RKO (cell line): ENCODE results near the gene OR9Q1.
"Not testable (repeated sequence)": the region's sequence is repeated elsewhere in the genome, so short reads cannot be mapped to it uniquely, and the experiment has no call there.

ENCODE experiments used
- DNase-seq: peaks from one replicate; pipeline ENCODE4 v3.0.0-alpha.2; 2016; ENCODE audit warnings: low spot score

OR9Q1 gene

DNA sequence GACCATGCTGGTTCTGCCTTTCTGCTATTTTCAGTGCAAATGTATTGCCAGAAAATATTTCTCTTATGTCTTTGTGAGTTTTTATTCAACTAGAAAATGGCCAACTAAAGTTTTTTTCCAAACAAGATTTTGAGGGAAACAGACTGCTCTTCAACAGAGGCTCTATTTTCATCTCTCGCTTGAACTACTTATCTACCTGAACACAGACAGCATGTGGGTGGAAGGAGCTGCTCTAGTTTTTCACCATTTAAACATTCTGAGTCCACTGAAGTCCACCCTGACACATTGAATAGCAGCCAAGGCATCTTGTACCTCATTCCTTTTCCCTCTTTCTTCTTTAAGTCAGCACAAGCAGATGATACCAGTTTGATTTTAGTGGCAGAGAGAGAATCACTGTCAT is 111.5 kb downstream of the OR9Q1 start:
- no peak for DNase-seq

DNA sequence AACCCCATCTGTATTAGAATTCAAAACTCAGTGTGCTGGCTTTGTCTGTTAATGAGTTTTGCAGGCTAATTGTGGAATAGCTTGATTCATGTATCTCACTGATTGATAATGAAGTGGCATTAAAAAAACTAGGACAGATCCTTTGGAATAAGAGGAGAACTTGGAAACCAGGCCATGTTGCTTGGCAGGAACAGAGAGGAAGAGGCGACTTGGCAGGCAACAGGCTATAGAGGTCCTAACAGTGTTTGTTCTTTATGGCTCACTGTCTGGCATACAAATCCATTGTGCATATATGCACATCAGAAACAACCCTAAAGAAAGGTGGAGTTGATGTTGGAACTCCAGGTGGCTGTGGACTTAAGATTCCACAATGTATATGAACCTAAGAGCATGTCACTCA is 119.1 kb downstream of the OR9Q1 start:
- DNase-seq = no peak

GRCh38 chr11:58152781-58153180 is 129.1 kb downstream of the OR9Q1 start:
- no peak for DNase-seq

DNA sequence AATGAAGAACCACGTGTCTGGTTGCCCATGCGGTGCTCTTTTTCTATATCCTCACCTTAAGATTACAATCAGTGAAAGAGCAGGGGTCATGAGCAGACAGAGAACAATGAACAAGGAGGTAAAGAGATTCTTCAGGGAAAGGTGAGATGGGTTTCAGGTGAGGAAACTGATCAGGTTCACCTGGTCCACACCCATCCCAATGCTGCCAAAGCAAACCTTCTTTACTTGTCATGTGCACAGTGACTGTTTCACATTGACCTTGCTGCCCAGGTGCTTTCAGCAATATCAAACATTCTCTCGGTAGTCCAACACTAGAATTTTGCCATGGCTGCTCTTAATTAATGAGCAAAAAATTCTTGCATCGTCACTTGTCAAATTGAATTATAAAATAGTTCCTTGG is 140.7 kb downstream of the OR9Q1 start:
- DNase-seq = no peak

GRCh38 chr11:58164990-58165389 is 141.3 kb downstream of the OR9Q1 start:
- DNase-seq = no peak

DNA sequence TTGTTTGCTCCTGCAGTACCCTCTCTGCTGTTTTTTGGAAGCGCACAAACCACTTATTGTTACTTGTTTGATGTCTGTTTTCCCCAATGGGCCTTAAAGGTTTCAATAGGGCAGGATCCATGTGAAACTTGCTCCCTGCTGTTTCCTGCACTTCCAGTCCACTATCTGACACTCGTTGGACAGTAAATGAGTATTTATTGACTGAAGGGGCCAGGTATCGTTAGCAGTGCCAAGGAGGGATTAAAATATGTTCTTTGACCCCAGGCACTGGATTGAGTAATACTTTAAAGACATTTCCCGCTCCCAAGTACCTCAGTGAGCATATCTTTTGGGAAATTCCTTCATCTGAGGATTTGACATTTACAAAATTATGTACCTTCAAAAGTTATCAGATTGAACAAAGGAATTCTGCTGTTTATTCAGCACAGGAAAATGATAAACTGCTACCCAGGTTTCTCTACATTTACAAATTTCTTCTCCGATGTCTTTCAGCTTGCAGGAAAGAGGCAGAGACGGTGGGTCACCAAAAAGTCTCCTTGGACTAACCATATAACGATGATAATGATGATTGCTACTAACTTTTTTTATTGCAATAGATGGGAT is 141.9 kb downstream of the OR9Q1 start:
- no peak for DNase-seq

GRCh38 chr11:58177409-58178054 is 153.9 kb downstream of the OR9Q1 start:
- DNase-seq = no peak

GRCh38 chr11:58178444-58178843 is 154.8 kb downstream of the OR9Q1 start:
- DNase-seq = no peak

DNA sequence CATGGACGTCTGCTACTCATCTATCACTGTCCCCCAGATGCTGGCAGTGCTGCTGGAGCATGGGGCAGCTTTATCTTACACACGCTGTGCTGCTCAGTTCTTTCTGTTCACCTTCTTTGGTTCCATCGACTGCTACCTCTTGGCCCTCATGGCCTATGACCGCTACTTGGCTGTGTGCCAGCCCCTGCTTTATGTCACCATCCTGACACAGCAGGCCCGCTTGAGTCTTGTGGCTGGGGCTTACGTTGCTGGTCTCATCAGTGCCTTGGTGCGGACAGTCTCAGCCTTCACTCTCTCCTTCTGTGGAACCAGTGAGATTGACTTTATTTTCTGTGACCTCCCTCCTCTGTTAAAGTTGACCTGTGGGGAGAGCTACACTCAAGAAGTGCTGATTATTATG is 156.0 kb downstream of the OR9Q1 start:
- DNase-seq = no peak

DNA sequence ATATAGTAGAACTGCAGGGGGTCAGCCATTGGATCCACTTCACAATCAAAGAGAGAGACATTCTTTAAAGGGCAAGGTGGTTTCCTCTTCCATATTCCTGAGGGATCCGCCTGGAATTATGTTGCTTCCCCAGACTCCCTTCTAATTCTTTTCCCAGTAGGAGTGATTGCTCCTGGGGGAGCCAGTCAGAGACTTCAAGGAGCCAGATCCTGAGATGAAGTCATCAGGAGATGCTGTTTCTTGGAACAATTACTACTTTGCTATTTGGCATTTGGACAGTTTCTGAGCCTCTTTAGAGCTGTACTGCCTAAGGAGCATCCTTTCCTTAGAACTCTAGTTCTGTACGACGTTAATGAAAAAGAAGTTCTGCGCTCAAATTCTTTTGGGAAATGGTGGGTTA is 163.3 kb downstream of the OR9Q1 start:
- DNase-seq = no peak

DNA sequence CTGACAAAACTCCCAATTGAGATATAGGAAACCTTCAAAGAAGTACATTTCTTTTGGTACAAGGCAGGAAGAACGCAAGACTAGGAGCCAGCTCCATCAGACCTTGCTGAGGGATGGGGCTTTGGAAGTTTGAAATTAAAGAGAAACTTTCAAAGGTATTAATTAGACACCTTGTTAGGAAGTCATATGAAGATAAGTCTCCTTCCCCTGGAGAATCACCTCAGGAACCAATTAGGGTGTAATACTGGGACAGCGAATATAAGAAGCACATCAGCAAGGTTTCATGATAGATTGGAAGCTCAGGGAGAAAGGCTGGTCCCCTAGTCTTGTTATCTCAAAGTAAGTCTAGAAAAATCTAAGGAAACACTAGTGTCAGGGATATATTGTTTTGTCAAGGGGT is 165.1 kb downstream of the OR9Q1 start, which contains the start of gene OR9Q2:
OR9Q2 (plus strand) TSS at position 301 of the 400 bp plus-strand sequence. CDS start 1,421 bp downstream, outside the sequence.
- DNase-seq = no peak

- no peak for DNase-seq
Measured at GRCh38 chr11:58192229-58192628, 168.5 kb downstream of the OR9Q1 start.

DNA sequence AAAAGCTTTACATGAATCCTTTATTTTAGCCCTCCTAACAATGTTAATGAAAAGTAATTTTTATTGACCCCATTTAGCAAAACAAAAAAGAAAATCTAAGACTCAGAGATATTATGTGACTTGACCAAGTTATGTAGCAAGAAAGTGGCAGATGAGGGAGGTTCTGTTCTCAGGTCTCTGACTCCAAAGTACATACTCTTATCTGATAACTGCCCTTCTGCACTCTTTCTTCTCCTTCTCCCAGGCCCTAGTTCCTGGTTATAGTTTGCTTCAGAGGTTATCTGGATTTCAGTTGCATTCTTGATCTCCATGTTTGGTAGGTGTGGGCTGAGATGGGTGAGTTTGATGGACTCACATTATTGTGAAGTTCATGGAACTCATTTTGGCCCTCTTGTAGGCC is 169.7 kb downstream of the OR9Q1 start:
- no peak for DNase-seq

DNA sequence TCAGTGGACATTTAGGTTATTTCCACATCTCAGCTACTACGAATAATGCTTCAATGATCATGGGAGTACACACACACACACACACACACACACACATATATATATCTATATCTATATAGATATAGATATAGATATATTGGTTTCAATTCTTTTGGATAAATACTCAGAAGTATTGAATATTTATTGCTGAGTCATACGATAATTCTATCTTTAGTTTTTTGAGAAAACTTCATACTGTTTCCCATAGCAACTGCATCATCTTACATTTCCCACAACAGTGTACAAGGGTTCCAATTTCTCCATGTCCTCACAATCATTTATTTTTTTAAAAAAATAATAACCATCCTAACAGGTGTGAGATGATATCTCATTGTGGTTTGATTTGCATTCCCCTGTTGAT is 172.3 kb downstream of the OR9Q1 start:
- DNase-seq = no peak

- no peak for DNase-seq
Measured at GRCh38 chr11:58199271-58199670, 175.6 kb downstream of the OR9Q1 start.

DNA sequence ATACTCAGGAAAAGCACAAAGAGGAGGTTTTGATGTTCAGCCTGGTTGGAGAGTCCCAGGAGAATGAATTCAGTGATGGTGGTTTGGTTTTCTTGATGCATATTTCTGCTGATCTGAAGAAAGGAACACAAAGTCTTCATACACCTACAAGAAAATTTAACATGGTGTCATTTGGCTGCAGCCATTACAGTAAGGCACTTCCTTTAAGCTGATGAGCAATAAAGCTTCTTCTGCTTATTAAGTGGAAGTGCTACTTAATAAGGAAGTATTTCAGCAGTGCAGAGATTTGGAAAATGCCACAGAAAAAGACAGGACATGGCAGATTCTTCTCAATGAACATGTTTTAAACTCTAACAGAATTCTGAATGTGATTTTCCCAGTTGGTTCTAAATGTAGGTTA is 180.4 kb downstream of the OR9Q1 start, which contains the start of gene OR1S2:
OR1S2 (minus strand) TSS at position 101 of the 400 bp plus-strand sequence; CDS start at position 101, 0 bp downstream.
- no peak for DNase-seq

- DNase-seq = not testable (repeated sequence)
Measured at GRCh38 chr11:58212420-58212819, 188.7 kb downstream of the OR9Q1 start, which contains the start of gene OR1S1. TSS of gene OR1S1 (plus strand) at chr11:58212720.

- no peak for DNase-seq
Measured at GRCh38 chr11:58216476-58216875, 192.8 kb downstream of the OR9Q1 start.

GRCh38 chr11:58222721-58223120 is 199.0 kb downstream of the OR9Q1 start:
- DNase-seq = no peak

- no peak for DNase-seq
Measured at GRCh38 chr11:58227956-58228615, 204.4 kb downstream of the OR9Q1 start.
